NCI-H1105 treated with DMSO at 0.1 percent for 48 hours (cell line): ENCODE results near the gene TFDP2.
"Not testable (repeated sequence)": the region's sequence is repeated elsewhere in the genome, so short reads cannot be mapped to it uniquely, and the experiment has no call there.

Source experiments
- DNase-seq: peaks from one replicate; lab custom pipeline; 2025; lab: John Stamatoyannopoulos, UW

Gene TFDP2

GRCh38 chr3:142127941-142128658 is 21.2 kb downstream of the TFDP2 start:
- DNase-seq: no peak

DNA sequence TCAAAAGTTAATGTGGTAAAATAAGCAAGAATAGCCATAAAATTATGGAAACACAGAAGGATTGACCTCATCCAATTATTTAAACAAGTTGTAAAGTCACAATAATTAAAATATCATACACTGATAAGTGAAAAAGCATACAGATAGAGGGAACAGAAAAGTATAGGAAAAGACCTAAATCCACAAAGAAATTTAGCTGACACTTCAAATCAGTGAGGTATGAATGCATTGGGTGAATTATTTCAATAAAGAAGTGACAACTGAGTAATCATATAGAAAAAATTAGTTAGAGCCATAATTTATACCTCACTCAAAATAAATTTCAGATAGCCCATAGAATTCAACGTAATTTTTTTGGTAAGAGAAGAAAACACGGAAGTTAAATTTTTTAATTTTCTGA is 25.1 kb downstream of the TFDP2 start:
- no peak for DNase-seq

DNA sequence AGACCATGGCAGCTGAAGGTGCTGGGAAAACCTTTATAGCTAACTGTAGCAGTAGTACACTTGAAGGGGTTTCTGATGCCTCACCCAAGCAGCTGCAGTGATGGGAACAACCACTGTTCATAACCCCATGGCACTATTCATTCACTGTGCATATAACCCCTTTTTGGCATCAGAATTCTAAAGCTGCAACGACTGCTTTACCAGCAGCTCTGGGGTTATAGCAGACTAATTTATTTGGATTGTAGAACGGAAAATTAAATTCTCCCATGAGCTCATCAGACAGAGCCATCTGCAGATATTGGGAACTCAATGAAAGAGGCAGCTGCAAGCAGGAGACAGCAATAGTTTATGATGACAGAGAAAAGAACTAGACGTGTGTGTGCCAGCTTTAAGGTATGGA is 28.6 kb downstream of the TFDP2 start:
- DNase-seq: no peak

DNA sequence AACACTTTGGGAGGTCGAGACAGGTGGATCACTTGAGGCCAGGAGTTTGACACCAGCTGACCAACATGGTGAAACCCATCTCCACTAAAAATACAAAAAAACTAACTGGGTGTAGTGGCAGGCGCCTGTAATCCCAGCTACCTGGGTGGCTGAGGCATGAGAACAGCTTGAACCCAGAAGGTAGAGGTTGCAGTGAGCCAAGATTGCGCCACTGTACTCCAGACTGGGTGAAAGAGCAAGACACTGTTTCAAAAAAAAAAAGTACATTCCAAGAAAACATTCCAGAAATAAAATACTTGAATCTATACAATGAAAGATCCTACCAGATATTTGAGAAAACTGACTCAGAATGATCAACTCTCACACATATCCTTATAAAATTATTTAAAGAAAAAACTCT is 30.4 kb downstream of the TFDP2 start:
- DNase-seq: no peak

- DNase-seq: no peak
Observed at GRCh38 chr3:142117056-142117851, 32.1 kb downstream of the TFDP2 start.

DNA sequence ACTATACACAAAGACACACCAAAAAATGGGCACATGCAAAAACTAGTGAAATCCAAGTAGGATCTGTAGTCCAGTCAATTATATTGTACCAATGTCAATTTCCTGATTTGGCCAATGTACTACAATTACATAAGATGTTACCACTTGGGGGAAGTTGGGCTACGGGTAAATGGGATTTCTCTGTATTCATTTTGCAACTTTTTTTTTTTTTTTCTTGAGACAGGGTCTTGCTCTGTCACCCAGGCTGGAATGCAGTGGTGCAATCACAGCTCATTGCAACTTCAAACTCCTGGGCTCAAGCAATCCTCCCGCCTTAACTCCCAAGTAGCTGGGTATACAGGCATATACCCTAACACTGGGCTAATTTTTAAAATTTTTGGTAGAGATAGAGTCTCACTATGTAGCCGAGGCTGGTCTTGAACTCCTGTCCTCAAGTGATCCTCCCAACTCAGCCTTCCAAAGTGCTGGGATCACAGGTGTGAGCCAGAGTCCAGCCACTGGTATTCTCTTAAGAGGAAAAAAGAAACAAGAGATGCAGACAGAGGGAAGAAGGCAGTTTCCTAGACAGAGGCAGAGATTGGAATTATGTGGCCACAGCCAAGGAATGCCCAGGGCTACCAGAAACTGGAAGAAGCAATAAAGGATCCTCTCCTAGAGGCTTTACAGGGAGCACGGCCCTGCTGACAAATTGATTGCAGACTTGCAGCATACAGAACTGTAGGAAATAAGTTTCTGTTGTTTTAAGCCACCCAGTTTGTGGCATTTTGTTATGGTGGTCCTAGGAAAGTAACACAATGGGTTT is 33.3 kb downstream of the TFDP2 start:
- no peak for DNase-seq

- no peak for DNase-seq
Observed at GRCh38 chr3:142112601-142113000, 36.7 kb downstream of the TFDP2 start.

- DNase-seq: no peak
Observed at GRCh38 chr3:142106548-142106947, 42.8 kb downstream of the TFDP2 start.

DNA sequence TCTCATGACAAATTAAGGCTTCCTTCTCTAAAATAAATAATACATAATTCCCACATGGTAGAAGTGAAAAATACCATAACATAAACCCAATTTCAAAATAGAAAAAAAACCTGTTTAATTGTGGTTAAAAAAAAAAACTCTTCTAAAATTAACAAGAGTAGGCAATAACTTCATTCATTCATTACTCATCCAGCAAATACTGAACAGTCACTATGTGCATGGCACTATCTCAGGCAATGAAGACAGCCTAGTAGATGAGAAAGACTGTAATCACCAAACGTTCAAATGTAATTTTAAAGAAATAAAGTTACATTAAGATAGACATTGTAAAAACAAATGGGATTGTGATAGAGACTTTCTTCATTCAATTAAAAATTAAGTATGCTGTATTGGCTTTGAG is 43.4 kb downstream of the TFDP2 start:
- DNase-seq: no peak

GRCh38 chr3:142104763-142105162 is 44.6 kb downstream of the TFDP2 start:
- DNase-seq: no peak

DNA sequence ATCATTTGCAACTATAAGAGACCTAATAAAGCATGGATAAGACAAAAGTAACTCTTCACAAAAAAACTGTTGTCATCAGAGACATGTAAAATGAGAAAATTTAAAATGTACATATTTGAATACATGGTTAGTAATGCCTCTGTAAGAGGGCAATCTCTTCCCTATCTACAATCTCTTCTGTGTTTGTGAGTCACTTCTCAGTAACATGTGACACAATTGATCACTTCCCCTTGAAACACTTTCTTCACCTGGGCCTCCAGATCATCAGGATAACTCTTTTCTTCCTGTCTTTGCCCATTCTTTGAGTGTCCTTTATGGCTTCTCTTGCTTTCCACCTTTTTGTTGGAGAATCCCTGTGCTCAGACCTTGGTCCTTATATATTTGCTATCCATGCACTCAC is 50.4 kb downstream of the TFDP2 start:
- DNase-seq: no peak

- DNase-seq: no peak
Observed at GRCh38 chr3:142097099-142097843, 52.1 kb downstream of the TFDP2 start.

- no peak for DNase-seq
Observed at GRCh38 chr3:142095841-142096240, 53.5 kb downstream of the TFDP2 start.

GRCh38 chr3:142088925-142089324 is 60.4 kb downstream of the TFDP2 start:
- DNase-seq: not testable (repeated sequence)

DNA sequence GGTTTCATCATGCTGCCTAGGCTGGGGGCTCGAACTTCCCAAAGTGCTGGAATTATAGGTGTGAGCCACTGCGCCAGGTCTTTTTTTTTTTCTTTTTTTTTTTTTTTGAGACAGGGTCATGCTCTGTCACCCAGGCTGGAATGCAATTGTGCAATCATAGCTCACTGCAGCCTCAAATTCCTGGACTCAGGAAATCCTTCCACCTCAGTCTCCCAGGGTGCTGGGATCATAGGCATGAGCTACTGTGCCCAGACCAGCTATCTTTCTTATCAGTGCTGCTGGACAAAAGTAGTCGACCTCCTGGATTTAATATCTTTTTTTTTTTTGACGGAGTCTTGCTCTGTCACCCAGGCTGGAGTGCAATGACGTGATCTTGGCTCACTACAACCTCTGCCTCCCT is 60.8 kb downstream of the TFDP2 start:
- no peak for DNase-seq

- no peak for DNase-seq
Observed at GRCh38 chr3:142087676-142088075, 61.7 kb downstream of the TFDP2 start.

- DNase-seq: no peak
Observed at GRCh38 chr3:142086581-142087090, 62.7 kb downstream of the TFDP2 start.

DNA sequence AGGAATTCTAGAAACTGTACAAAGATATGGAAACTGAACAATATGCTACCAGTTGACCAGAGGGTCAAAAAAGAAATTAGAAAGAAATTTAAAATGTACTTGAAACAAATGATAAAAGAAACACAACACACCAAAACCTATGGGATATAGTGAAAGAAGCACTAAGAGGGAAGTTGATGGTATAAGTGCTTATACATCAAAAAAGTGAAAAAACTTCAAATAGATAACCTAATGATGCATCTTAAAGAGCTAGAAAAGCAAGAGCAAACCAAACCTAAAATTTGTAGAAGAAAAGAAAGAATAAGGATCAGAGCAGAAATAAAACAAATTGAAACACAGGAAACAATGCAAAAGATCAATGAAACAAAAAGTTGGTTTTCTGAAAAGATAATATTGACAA is 68.2 kb downstream of the TFDP2 start:
- DNase-seq: no peak

GRCh38 chr3:142077859-142078500 is 71.4 kb downstream of the TFDP2 start:
- DNase-seq: no peak

DNA sequence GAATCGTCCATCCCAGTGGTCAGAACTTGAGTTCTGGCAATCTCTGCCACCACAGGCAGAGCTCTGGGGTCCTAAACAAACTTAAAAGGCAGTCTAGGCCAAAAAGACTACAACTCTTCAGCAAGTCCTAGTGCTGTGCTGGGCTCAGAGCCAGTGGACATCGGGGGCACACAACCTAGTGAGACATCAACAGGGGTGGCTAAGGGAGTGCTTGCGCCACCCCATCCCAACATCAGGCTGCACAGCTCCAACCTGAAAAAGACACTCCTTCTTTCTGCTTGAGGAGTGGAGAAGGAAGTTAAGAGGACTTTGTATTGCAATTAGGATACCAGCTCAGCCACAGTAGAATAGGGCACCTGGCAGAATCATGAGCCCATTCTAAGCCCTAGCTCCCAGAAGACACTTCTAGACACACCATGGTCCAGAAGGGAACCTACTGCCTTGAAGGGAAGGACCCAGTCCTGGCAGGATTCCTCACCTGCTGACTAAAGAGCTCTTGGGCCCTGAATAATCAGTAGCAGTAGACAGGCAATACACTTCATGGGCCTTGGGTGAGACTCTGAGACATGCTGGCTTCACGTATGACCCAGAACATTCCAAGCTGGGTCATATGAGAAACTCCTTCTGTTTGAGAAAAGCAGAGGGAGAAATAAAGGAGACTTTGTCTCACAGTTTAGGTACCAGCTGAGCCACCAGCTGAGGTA is 72.0 kb downstream of the TFDP2 start:
- no peak for DNase-seq

DNA sequence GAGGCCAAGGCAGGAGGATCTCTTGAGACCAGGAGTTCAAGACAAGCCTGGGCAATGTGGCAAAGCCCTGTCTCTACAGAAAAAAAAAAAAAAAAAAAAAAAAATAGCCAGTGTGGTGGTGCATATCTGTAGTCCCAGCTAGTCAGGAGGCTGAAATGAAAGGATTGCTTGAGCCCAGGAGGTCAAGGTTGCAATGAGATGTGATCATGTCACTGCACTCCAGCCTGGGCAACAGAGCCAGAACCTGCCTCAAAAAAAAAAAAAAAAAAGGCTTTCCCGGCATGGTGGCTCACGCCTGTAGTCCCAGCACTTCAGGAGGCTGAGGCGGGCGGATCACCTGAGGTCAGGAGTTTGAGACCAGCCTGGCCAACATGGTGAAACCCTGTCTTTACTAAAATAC is 73.7 kb downstream of the TFDP2 start:
- DNase-seq: not testable (repeated sequence)
